Right renal pelvis (tissue), 4 donors: ENCODE measurements around the gene TSPAN8. TPM values are rescaled to one million over a fixed set of nuclear protein-coding genes. Genes with fewer than 3 reads are reported as not detected.
"Not testable (repeated sequence)": the region's sequence is repeated elsewhere in the genome, so short reads cannot be mapped to it uniquely, and the experiment has no call there.

Experiments used
- DNase-seq, 4 donors: peaks; one replicate each; pipeline ENCODE4 v3.0.0-alpha.2; 2013; ENCODE audit warnings: low read depth in 4 of 4, low spot score in 3 of 4, missing footprints in 1 of 4
- polyA plus RNA-seq, 4 donors: library from polyadenylated mRNA; unstranded; fragments of 120-200 nt; gene quantifications; one replicate each; pipeline ENCODE4 v1.2.1, GENCODE V29; 2013; ENCODE audit not compliant: insufficient read length in 4 of 4

Gene TSPAN8
- polyA plus RNA-seq, 4 donors, result 33.3 to 45.3 (median 38.5) TPM

DNA sequence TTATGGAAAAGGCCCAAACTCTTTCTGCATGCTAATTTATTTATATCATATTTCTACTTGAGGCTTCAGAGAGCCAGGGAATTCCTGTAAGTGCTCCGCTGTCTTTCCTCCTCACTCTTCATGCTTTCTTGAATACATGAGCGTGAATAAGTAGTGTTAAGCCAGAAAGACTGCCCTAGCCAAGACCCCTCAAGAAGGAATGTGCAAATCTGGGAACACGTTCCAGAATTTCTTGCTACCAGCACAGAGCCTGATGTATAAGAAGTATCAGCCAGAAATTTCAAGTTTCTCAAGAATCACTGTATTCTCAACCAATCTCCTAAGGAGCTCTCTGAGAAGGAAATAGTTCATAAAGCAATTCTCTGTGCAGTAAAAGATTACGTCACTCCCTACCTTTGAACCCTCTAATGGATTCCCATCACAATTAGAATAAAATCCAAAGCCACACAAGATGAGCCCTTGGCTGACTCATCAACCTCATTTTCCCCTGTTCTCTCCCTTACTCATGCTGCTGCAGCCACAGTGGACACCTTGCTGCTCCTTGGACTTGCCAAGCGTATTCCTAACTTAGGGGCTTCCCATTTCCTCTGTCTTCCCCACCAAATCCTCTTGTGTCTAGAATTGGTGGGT, 6.9 kb upstream of the TSPAN8 start:
- DNase-seq, result no peak

DNA sequence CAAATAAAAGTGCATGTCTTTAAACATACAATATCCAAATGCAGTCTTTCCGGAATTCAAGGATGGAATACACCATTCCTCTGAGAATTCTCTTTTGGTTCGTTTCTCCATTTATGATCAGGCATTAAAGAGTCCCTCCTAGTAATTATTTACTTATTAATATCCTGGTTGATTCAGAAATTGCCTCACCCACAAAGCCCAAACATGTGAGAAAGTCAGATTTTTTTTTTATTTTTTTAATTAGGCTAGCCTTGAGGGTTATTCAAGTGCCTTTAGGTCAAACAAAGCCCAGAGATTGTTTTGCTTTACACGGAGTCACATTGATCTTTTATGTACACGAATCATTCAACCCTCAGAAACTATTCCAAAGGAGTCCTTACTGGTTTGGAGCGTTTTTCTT, 6.4 kb upstream of the TSPAN8 start:
- no peak for DNase-seq

DNA sequence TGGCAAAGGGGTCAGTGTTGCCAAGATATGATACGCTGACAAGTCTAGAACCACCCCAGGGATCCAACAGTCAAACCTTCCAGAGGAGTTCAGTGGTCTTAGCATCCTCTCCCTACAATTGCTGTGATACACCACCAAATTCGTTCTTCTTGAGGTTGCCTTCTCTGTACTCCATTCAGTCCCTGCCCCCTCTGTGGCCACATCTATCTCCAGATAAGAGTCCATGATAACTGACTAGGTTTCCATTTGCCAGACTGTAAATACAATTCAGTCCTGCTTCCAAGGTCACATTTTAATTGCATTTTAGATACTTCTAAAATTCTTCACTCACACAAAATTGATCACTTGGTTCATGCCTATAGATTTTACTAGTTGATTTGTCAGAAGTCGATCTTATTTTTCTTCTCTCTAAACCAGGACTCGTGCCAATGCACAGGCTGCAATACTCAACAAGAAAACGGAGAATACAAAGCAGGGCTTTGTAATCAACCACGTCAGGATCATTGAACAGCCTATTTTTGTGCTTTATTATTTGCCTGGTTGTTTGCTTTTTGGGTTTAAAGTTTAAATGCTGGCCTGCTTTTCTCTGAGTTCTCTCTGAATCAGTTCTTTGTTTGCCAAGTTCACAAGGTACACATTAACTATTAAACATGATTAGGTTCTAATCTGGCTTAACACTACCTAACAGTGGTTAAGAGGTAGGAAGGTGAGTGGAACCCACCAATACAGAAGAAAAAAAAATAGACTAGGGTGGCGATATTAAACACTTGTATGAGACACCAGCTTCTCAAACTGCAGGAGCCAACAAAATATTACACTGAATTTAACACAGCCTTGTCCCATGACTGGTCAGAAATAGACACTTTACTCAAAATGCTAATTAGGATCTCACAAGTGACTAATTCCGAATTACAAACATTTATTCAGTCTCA, 5.3 kb upstream of the TSPAN8 start:
- DNase-seq, result no peak

DNA sequence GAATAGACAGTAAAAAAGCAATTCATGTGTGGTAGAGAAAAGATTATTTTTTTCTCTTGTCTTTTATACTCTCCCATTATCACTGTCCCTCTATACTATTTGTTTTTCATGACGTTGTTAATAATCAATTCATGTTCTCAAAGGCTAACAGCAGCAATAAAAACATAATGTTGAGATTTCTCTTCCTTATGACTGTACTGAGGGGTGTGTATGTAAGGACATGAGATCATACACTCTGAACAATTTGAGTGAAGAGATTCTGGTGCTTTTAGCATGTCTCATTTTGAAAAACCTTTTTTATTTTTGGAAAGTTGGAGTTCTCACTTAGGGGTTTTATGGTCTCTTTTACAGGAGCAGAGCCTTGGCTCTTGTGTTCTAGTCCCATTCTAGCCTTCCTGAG, 3.8 kb upstream of the TSPAN8 start:
- DNase-seq, result no peak

DNA sequence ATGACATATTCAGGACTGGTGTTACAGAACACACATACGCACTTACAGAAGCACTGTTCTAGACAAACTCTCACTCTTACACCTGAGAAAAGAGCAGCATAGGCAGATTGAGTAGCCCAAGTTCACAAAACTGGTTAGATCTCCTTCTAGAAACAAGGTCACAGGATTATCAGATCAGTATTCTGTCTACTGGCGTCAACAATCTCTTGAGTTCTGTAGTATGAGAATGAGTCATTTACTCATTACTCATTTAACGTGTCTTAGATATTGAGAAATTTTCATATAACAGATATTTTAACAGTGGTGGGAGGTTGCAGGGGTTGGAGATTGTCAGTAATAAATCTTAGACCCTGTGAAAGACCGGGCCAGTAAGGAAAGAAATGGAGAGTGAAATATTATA, 2.8 kb upstream of the TSPAN8 start:
- no peak for DNase-seq

DNA sequence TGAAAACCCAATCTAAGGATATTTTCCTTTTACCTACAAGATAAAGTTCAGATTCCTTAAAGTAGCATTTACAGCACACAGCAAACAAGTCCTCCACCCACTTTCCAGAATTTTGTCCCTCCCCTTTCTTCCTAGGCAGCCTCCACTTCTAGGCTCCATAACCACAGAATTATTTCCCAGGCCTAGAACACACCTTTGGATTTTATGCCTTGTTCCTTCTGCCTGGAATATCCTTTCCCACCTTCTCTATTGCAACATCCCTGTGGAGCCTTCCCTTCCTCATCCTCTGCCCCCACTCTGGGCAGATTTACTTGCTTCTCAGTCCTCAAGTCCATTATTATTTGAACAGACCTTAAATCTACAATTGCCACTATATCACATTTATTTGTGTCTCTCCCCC, 2.1 kb upstream of the TSPAN8 start:
- no peak for DNase-seq

DNA sequence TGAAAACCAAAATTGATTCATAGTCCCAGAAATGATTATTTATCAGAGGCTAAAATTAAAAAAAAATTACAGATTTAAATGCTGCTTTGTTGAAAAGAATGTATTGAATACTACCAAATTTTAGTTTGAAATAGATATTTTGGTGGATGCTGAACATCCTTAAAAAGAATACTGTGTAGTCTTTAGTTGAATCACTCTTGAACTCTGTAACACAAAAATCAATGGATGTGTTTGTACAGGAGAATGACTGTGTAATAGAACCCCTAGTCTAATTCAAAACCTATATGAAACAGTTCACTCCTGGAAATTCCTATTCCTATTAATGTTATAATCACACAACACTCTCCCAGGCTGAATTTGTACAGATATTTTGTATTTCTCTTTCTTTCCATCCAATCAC, 1.5 kb upstream of the TSPAN8 start:
- no peak for DNase-seq

DNA sequence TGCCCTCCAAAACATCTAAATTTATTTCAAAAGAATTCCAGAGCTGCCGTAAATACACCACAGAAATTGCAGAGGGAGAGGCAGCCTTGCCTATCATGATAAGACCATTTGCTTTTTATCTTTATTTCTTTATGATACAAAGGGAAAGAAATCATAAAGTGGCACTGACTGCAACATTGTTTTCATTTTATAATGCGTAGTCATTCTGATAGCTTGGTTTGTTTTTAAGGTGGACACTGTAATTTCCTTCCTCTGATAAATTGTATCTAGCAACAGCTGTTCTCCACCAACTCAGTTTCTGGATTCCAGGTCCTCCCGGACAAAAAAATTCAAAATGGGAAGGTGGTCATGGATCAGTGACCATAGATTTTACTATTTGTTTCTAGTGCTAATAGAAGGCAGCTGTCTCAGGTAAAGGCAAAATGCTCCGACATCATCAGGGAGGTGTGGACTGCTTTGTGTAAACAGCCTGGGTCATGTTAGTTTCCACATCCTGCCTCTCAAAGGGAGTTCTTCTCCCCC, 623 bp upstream of the TSPAN8 start:
- no peak for DNase-seq

DNA sequence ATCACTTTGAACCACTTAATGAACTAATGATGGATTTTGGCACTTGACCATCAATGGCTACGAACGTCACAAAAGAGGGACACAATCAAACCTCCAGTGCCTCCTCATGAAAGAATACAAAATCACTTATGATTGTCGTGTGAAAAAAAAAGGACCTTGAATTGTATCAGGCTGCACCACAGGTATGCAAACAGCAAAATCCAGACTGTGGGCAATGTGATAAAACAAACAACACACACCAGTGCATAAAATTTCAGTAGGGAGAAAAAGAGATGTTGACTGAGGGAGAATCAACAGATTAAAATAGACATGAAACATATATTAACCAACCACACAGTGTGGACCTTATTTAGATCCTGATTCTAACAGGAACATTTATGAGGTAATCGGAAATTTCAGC, 2.6 kb downstream of the TSPAN8 start:
- DNase-seq, result no peak

DNA sequence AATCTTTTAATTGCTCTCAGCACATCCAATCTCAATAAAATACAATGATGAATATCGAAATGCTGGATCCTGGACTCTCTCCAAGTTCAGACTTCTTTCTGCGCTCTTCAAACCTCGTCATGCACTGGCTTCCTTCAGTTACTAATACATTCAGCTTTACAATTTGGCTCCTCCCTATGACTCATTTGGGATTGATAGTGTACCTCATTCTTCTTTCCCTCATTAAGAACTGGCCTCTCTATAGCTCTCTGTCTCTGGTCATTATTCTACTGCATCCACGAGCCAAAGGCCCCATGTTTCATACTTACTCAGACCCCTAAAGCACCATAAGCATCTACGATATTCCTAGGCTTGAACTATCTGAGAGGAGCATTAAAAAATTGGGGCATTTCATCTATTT, 4.9 kb downstream of the TSPAN8 start:
- DNase-seq, result no peak

DNA sequence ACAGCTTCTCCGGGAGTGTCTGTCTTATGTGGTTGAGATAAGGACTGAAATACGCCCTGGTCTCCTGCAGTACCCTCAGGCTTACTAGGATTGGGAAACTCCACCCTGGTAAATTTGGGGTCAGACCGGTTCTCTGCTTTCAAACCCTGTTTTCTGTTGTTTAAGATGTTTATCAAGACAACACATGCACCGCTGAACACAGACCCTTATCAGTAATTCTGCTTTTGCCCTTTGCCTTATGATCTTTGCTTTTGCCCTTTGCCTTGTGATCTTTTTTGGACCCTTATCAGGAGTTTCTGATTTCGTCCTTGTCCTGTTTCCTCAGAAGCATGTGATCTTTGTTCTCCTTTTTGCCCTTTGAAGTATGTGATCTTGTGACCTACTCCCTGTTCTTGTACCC, 7.8 kb downstream of the TSPAN8 start:
- not testable (repeated sequence) for DNase-seq

DNA sequence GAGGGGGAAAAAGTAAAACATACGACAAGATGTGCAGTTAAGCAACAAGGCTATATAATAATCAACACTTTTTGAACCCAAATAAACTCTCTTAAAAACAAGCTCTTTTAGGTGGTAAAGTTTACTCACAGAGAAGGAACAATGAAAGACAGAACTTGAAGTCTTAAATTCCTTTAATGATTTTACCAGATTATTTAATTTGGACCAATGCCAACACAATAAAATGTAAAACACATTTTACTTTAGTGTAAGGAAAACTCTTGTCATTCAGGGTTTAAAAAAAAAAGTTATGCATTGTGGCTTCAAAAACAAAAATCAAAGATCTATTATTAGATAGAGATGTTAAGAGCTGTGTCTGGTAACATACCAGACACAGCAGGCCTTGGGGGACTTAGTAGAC, 13.1 kb downstream of the TSPAN8 start:
- DNase-seq, result no peak

DNA sequence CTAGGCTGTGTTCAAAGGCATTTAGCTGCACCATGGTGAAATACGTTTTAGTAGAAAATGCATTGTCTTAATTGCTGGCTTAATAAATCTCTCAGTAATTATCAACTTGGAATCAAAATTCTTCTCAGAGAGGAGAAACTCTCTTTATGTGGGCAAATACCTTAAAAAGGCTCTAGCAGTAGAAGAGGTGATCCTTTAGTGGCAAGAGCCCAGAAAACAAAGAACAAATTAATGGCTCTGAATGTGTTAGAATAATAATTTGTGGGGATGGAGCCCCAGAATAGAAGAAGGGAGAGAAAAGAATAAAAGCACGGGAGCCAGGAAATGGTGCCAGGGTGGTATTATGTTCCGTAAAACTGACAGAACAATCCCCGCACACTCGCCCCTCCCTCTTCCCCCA, 14.8 kb downstream of the TSPAN8 start:
- DNase-seq, result no peak

DNA sequence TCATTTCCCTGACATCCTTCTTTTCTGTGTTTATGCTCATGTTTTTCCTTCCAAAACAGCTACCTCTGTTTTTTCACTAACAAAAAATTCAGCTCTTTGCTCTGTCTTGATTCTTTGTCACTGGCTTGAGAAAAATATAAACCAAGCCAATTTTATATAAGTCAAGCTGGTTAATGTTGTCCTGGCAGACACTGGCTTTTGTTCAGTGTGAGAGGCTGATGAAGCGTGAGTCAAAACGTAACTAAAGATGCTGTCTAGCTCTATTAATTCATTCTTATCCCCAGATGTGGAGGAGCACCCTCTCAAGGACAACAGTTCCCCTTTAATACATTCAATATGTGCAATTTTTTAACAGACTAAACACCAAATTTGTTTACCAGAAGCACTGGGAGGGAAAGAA, 15.8 kb downstream of the TSPAN8 start:
- no peak for DNase-seq

DNA sequence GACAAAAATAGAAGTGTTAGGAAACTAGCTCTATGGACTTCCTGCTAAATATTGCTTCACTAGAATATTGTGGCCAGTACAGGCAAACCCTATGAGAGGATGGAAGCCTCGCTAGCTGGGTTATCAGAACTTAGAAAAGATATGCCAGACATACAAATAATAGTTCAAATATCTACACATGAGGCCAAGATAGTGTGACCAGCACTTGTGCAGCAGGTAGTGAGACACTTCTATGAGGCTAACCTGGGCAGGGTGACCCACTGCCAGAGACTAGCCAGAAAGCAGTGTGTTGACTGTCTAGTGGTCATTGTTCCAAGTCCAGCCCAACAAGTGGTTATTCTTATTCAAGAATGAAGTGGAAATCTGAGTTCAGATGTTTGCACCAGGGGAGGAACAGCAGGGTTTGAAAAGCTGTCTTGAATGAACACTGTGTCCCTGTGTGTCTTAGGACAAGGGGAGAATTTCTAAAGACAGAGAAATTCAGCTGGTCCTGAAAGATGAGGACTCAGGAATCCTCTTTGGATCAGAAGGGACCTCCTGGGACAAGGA, 16.3 kb downstream of the TSPAN8 start:
- DNase-seq, result no peak

DNA sequence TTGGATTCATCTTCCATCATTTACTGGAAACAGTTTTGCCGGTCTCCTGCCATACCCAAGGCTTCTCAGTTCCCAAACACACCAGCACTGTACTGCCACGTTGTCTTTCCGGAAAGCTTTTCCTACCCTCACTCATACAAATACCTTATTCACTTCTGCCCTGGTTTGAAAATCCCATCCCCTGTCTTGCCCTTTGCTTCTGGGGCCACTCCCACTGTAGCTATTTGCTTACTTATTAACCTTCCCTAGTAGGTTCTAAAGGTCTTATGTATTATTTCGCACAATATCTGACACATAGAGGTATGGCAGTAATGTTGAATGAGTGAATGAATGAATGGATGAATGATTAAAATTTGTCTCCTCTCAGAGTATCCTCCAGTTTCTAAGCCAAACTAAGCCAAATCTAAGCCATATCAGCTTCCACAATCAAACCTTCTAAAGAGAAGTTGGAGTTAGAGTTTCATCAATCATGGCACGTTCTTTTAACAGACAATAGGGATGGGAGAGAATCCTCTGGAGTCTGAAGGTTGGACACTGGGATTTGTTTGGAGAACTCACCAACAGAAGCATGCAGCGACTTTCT, 18.6 kb downstream of the TSPAN8 start:
- no peak for DNase-seq

DNA sequence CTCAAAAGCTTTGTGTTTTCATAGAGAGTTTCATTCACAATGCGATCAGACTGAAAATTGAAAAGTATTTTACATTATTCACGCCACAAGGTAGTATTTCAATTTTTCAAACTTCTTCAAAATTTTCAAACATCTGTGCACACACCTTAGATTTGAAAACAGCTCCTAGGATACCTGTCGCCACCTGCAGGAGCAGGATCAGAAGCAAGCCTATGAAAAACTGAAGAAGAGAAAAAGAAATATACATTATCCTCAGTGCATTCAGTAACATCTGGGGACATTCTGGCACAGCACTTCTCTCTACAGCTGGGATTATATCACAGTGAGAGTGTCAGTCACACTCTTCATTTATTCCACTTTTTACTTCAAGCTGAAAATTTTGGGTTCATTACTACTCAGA, 19.8 kb downstream of the TSPAN8 start:
- DNase-seq, result no peak

DNA sequence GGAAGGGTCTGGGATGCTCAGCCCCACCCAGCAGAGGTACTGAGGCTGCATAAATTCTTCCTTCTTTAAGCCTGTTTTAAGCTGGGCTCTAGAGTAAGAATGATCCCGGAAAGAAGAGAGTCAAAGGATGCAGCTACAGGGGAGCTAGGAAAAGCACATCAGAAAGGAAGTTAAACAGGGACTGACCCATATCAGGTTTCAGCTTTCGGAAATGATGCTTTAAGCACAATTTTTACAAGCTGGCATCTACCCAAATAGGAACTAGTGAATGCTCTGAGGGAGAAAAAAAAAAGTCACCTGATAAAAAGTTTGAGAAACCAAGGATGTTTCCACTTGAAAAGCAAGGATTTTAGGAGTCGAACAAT, 22.0 kb downstream of the TSPAN8 start:
- DNase-seq, result no peak

DNA sequence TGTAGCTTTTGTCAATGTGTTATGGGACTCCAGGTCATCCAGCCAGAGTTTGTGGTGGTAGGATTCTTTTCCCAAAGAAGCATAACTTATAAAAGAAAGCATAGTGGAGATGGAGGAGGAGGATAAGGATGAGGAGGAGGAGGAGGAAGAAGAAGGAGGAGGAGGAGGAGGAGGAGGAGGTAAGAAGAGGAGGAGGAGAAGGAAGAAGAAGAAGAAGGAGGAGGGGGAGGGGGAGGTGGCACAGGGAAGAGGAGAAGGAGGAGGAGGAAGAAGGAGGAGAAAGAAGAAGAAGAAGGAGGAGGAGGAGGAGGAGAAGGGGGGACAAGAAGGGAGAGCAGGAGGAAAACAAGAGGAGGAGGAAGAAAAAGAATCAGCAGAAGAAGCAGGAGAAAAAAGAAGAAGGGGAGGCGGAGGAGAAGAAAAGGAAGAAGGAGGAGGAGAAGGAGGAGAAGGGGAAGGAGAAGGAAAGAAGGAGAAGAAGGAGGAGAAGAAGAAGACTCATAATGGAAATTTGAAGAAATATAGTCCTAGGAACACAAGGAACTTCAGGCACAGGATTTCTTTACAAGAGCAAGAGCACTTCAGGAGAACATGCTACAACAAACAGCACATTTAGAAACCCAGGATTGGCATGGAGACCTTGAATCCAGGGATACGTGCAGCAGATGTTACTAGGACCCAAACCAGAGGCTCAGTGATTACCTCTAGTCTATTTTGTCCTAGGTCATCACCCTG, 22.6 kb downstream of the TSPAN8 start:
- DNase-seq, result no peak

DNA sequence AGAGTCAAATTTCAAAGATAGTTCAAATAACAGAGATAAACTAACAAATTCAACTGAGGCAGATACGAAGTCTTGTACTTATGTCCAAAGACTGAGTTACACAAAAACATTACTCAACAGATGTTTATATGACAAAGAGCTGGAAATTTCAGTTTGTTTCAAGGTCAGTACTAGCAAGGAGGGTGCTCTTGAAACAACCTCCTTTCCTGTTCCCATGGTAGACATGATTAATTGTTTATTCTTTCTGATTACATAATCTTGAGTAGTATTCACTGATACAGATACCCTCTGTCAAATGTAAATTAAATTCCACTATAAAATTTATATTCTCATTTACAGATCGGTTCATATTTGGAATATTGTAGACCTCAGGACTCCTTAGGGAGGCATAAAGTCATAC, 23.4 kb downstream of the TSPAN8 start:
- no peak for DNase-seq
